Smooth muscle cell (in vitro differentiated cells): ENCODE measurements around the gene AP2B1. TPM values are rescaled to one million over a fixed set of nuclear protein-coding genes. Genes with fewer than 3 reads are reported as not detected.
"Not testable (repeated sequence)": the region's sequence is repeated elsewhere in the genome, so short reads cannot be mapped to it uniquely, and the experiment has no call there.

Source experiments
- DNase-seq: peaks from one replicate; lab custom pipeline; 2025; ENCODE audit not compliant: unreplicated experiment; lab: John Stamatoyannopoulos, UW
- H2AFZ ChIP-seq: fragments of 200-600 bp; sonication (generic); 2 replicates; pipeline ENCODE4 v1.6.0; 2016; ENCODE audit warnings: antibody characterized with exemption, low read depth, mild to moderate bottlenecking
- H3F3A ChIP-seq: fragments of 200-600 bp; sonication (generic); 2 replicates; pipeline ENCODE4 v1.6.0; 2017; ENCODE audit warnings: antibody characterized with exemption, low read depth
- H3K27ac ChIP-seq: fragments of 200-600 bp; sonication (generic); 2 replicates; pipeline ENCODE4 v1.5.1; 2016; ENCODE audit warnings: low read depth, mild to moderate bottlenecking
- H3K27me3 ChIP-seq: fragments of 200-600 bp; sonication (generic); 2 replicates; pipeline ENCODE4 v1.6.1; 2016; ENCODE audit warnings: low read depth, mild to moderate bottlenecking
- H3K36me3 ChIP-seq: fragments of 200-600 bp; sonication (generic); 2 replicates; pipeline ENCODE4 v1.5.1; 2016; ENCODE audit warnings: low read depth
- H3K4me1 ChIP-seq: fragments of 200-600 bp; sonication (generic); 2 replicates; pipeline ENCODE4 v1.5.1; 2016; ENCODE audit warnings: low read depth
- H3K4me2 ChIP-seq: fragments of 200-600 bp; sonication (generic); 2 replicates; pipeline ENCODE4 v1.6.0; 2016; ENCODE audit warnings: mild to moderate bottlenecking
- H3K4me3 ChIP-seq: fragments of 200-600 bp; sonication (generic); 2 replicates; pipeline ENCODE4 v1.5.1; 2016; ENCODE audit warnings: mild to moderate bottlenecking
- H3K79me2 ChIP-seq: fragments of 200-600 bp; sonication (generic); 2 replicates; pipeline ENCODE4 v1.6.0; 2016; ENCODE audit warnings: low read depth, mild to moderate bottlenecking
- H3K9ac ChIP-seq: fragments of 200-600 bp; sonication (generic); 2 replicates; pipeline ENCODE4 v1.6.0; 2016; ENCODE audit warnings: low read depth
- H3K9me3 ChIP-seq: fragments of 200-600 bp; sonication (generic); replicated peaks from 2 replicates; pipeline ENCODE4 v1.5.1; 2016; ENCODE audit warnings: low read depth
- H4K20me1 ChIP-seq: fragments of 200-600 bp; sonication (generic); 2 replicates; pipeline ENCODE4 v1.6.0; 2016; ENCODE audit warnings: low read depth
- CTCF ChIP-seq: fragments of 200-600 bp; sonication (generic); IDR thresholded peaks from 2 replicates; pipeline ENCODE4 v1.5.1; 2017; ENCODE audit warnings: borderline replicate concordance, mild to moderate bottlenecking, antibody characterized with exemption; ENCODE audit not compliant: insufficient read depth, poor library complexity, severe bottlenecking
- WGBS: methylation state at CpG from one replicate; pipeline ENCODE4 v1.1.7; 2016; ENCODE audit warnings: low lambda C conversion rate; 5-methylcytosine and 5-hydroxymethylcytosine counted together
- polyA plus RNA-seq: library from polyadenylated mRNA; unstranded; fragments of >200 nt; fragmentation: Nextera tagmentation; extraction: Ambion mirVana; gene quantifications from 2 replicates; pipeline ENCODE4 v1.2.1, GENCODE V29; 2016
- total RNA-seq: library from RNA; depleted of rRNA; stranded (reverse); fragments of >200 nt; gene quantifications from 2 replicates; pipeline ENCODE4 v1.2.3, GENCODE V29; 2014

AP2B1 gene
- total and polyA plus RNA-seq, 2 experiments from 2014 or later: 58.5 to 92.3 TPM

GRCh38 chr17:35559495-35560210 lies 27.5 kb upstream of the AP2B1 start:
- H3F3A ChIP-seq: no peaks in the 10 kb centered on the region
- no peak overlapping the region for H3K4me2 ChIP-seq
- no peaks in the 10 kb centered on the region for H3K36me3 ChIP-seq
- TF ChIP-seq CTCF: no peak
- H3K4me3 ChIP-seq: no peak overlapping the region
- H3K79me2 ChIP-seq: no peaks in the 10 kb centered on the region
- no peak overlapping the region for H3K27ac ChIP-seq
- peaks cover 27% of the 10 kb centered on the region for H3K27me3 ChIP-seq
- H3K9me3 ChIP-seq: no peaks in the 10 kb centered on the region
- no peak overlapping the region for H2AFZ ChIP-seq
- no peak overlapping the region for H3K9ac ChIP-seq
- no peaks in the 10 kb centered on the region for H3K4me1 ChIP-seq
- no peak for DNase-seq
- WGBS: 93% methylated on average over 2 of the region's 2 CpGs
- no peaks in the 10 kb centered on the region for H4K20me1 ChIP-seq

- Histone ChIP-seq H3F3A (no peaks in the 10 kb centered on the region), H3K27ac (no peak within 1 kb of the TSS), H3K27me3 (peaks cover 37% of the 10 kb centered on the region), H3K4me3 (no peak within 1 kb of the TSS), H4K20me1 (no peaks in the 10 kb centered on the region), H2AFZ (no peak within 1 kb of the TSS), H3K36me3 (no peaks in the 10 kb centered on the region), H3K9me3 (no peaks in the 10 kb centered on the region), H3K4me2 (no peak within 1 kb of the TSS), H3K9ac (no peak within 1 kb of the TSS), H3K4me1 (no peaks in the 10 kb centered on the region), H3K79me2 (no peaks in the 10 kb centered on the region)
- no peak for TF ChIP-seq CTCF
- DNase-seq: no peak
- 52% methylated on average over 3 of the region's 3 CpGs for WGBS
Measured at GRCh38 chr17:35560703-35561102, 26.4 kb upstream of the AP2B1 start, which contains the start of gene SLFN14. Gene SLFN14, minus strand, starts transcription at chr17:35560819. Its CDS starts 2,757 bp downstream, at chr17:35558062.

GRCh38 chr17:35563181-35563580 lies 23.9 kb upstream of the AP2B1 start:
- not testable (repeated sequence) for H3K9me3 ChIP-seq, H3F3A ChIP-seq, DNase-seq, H3K4me3 ChIP-seq, H3K79me2 ChIP-seq, H2AFZ ChIP-seq, H3K36me3 ChIP-seq, H3K4me2 ChIP-seq, H3K4me1 ChIP-seq, H3K27ac ChIP-seq, H4K20me1 ChIP-seq, H3K9ac ChIP-seq
- 91% methylated on average over 16 of the region's 16 CpGs for WGBS
- H3K27me3 ChIP-seq: peaks cover 33% of the 10 kb centered on the region

GRCh38 chr17:35566968-35567367 lies 20.2 kb upstream of the AP2B1 start:
- Histone ChIP-seq H3K4me2 (peak overlapping the region; percentile 85), H2AFZ (no peak overlapping the region)
- 83% methylated on average over 11 of the region's 11 CpGs for WGBS

More at GRCh38 chr17:35566968-35567367, 20.2 kb upstream of the AP2B1 start:
- Histone ChIP-seq H3K79me2 (peaks cover 37% of the 10 kb centered on the region), H3K27ac (no peak overlapping the region), H3K27me3 (peaks cover 24% of the 10 kb centered on the region), H3K9ac (no peak overlapping the region), H3K36me3 (no peaks in the 10 kb centered on the region), H4K20me1 (no peaks in the 10 kb centered on the region), H3K4me1 (peaks cover 14% of the 10 kb centered on the region), H3K9me3 (no peaks in the 10 kb centered on the region), H3K4me3 (peak overlapping the region; percentile 80), H3F3A (no peaks in the 10 kb centered on the region)
- no peak for DNase-seq
- no peak for TF ChIP-seq CTCF
